GM12873 (cell line): ENCODE data around the gene SEC14L2.

ENCODE experiments used
- CTCF ChIP-seq: IDR thresholded peaks from 2 replicates; pipeline ENCODE4 v1.5.1; 2012; ENCODE audit warnings: low read depth, mild to moderate bottlenecking, moderate library complexity, low read length, control low read depth; ENCODE audit not compliant: insufficient read depth; ENCODE audit errors: missing control alignments

Gene SEC14L2

GRCh38 chr22:30472994-30473720 is 76.3 kb downstream of the SEC14L2 start:
- TF ChIP-seq CTCF, result no peak

DNA sequence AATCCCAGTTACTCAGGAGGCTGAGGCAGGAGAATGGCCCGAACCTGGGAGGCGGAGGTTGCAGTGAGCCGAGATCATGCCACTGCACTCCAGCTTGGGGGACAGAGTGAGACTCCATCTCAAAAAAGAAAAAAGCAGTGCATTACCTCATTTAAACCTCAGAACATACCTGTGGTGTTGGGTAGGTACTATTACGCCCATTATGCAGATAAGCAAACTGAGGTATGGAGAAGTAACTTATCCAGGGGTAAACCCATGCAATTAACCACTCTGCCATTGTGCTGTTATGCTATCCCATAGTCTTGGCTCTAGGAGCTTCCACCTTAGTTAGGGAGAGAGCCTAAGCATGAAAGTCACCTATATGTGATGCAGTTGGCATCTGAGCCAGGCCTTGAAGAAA is 77.3 kb downstream of the SEC14L2 start:
- no peak for TF ChIP-seq CTCF
